GM18511 (cell line): ENCODE measurements around the gene RET.

Source experiments
- ATAC-seq: cut with Tn5 transposase; IDR thresholded peaks from one replicate; pipeline ENCODE4 v1.9.1; 2021; ENCODE audit warnings: mild to moderate bottlenecking, moderate library complexity; ENCODE audit not compliant: unreplicated experiment

The RET gene

GRCh38 chr10:43105102-43105955, 28.5 kb downstream of the RET start:
- peak; percentile 85 for ATAC-seq

- no peak for ATAC-seq
These were observed 29.0 kb downstream of the RET start for GRCh38 chr10:43105956-43106229.

GRCh38 chr10:43106256-43107091, 29.6 kb downstream of the RET start:
- ATAC-seq, result no peak

- no peak for ATAC-seq
These were observed 32.1 kb downstream of the RET start for GRCh38 chr10:43108951-43109350.

- no peak for ATAC-seq
These were observed 32.9 kb downstream of the RET start for GRCh38 chr10:43109671-43110249.

GRCh38 chr10:43110338-43111071, 33.6 kb downstream of the RET start:
- peak; percentile 73 for ATAC-seq

- no peak for ATAC-seq
These were observed 34.2 kb downstream of the RET start for GRCh38 chr10:43111101-43111500.

- no peak for ATAC-seq
These were observed 35.2 kb downstream of the RET start for GRCh38 chr10:43111921-43112607.

GRCh38 chr10:43112608-43112961, 35.7 kb downstream of the RET start:
- no peak for ATAC-seq

- ATAC-seq, result no peak
These were observed 36.6 kb downstream of the RET start for GRCh38 chr10:43113201-43114087.

GRCh38 chr10:43114088-43114742, 37.3 kb downstream of the RET start:
- no peak for ATAC-seq

GRCh38 chr10:43114743-43115611, 38.1 kb downstream of the RET start:
- no peak for ATAC-seq

- no peak for ATAC-seq
These were observed 39.2 kb downstream of the RET start for GRCh38 chr10:43115881-43116595.

GRCh38 chr10:43116596-43116995, 39.7 kb downstream of the RET start:
- no peak for ATAC-seq

GRCh38 chr10:43117031-43117776, 40.3 kb downstream of the RET start:
- ATAC-seq, result no peak

GRCh38 chr10:43117777-43118583, 41.1 kb downstream of the RET start:
- no peak for ATAC-seq
